OCI-LY3 (cell line): ENCODE data around the gene POLN.

Source experiments
- H2AFZ ChIP-seq: fragments of 200-600, 300-600 bp; shearing (Covaris generic); 2 replicates; pipeline ENCODE4 v1.6.0; 2014; ENCODE audit warnings: antibody characterized with exemption, low read depth, low read length
- H3K27ac ChIP-seq: fragments of 200-600, 300-600 bp; sonication (generic); 2 replicates; pipeline ENCODE4 v1.5.1; 2014; ENCODE audit warnings: mild to moderate bottlenecking, low read length, moderate library complexity, mixed read lengths
- H3K27me3 ChIP-seq: fragments of 200-600, 300-600 bp; sonication (generic); 2 replicates; pipeline ENCODE4 v1.6.1; 2014; ENCODE audit warnings: low read depth, low read length, mixed read lengths
- H3K36me3 ChIP-seq: fragments of 200-600, 300-600 bp; sonication (generic); replicated peaks from 2 replicates; pipeline ENCODE3; 2014; ENCODE audit warnings: low read depth, low read length, mixed read lengths
- H3K4me1 ChIP-seq: fragments of 300-600, 200-600 bp; sonication (generic); 2 replicates; pipeline ENCODE4 v1.6.1; 2014; ENCODE audit warnings: low read length, mixed read lengths
- H3K4me2 ChIP-seq: fragments of 200-600, 300-600 bp; sonication (generic); 2 replicates; pipeline ENCODE4 v1.6.1; 2014; ENCODE audit warnings: low read length, mixed read lengths
- H3K4me3 ChIP-seq: fragments of 300-600, 200-600 bp; sonication (generic); 2 replicates; pipeline ENCODE4 v1.5.1; 2014; ENCODE audit warnings: antibody characterized with exemption, mild to moderate bottlenecking, low read length, moderate library complexity
- H3K79me2 ChIP-seq: fragments of 300-600, 200-600 bp; shearing (Covaris generic); 2 replicates; pipeline ENCODE4 v1.6.1; 2014; ENCODE audit warnings: mild to moderate bottlenecking, low read length, mixed read lengths
- H3K9ac ChIP-seq: fragments of 300-600, 200-600 bp; shearing (Covaris generic); 2 replicates; pipeline ENCODE4 v1.6.0; 2014; ENCODE audit warnings: mild to moderate bottlenecking, low read length, moderate library complexity
- H3K9me3 ChIP-seq: fragments of 200-600, 300-600 bp; shearing (Covaris generic); 2 replicates; pipeline ENCODE4 v1.6.1; 2014; ENCODE audit warnings: low read length, mixed read lengths; ENCODE audit not compliant: insufficient read depth
- H4K20me1 ChIP-seq: fragments of 200-600, 300-600 bp; sonication (generic); 2 replicates; pipeline ENCODE4 v1.6.1; 2016; ENCODE audit warnings: low read length, mixed read lengths; ENCODE audit not compliant: insufficient read depth
- CTCF ChIP-seq: fragments of 200-600, 300-600 bp; sonication (generic); IDR thresholded peaks from 2 replicates; pipeline ENCODE4 v1.5.1; 2014; ENCODE audit warnings: antibody characterized with exemption, low read length, low read depth
- EZH2phosphoT487 ChIP-seq: fragments of 200-600 bp; shearing (Covaris generic); IDR thresholded peaks from 2 replicates; pipeline ENCODE4 v1.6.1; 2018; ENCODE audit warnings: antibody characterized with exemption, mixed run types, low read depth

The POLN gene

GRCh38 chr4:2178986-2179385 lies 62.9 kb downstream of the POLN start:
- Histone ChIP-seq H3K9ac (no peak overlapping the region), H3K4me1 (no peaks in the 10 kb centered on the region), H3K27ac (no peak overlapping the region), H4K20me1 (no peaks in the 10 kb centered on the region), H3K27me3 (no peaks in the 10 kb centered on the region), H3K36me3 (no peaks in the 10 kb centered on the region), H3K4me3 (no peak overlapping the region), H3K4me2 (no peak overlapping the region), H2AFZ (no peak overlapping the region), H3K9me3 (peaks cover 4% of the 10 kb centered on the region; the same call in 1 of the 2 replicates), H3K79me2 (no peaks in the 10 kb centered on the region)
- TF ChIP-seq EZH2phosphoT487 (no peak), CTCF (no peak)

GRCh38 chr4:2177443-2178093 lies 64.4 kb downstream of the POLN start:
- H3K4me3 ChIP-seq: no peak overlapping the region
- no peaks in the 10 kb centered on the region for H3K79me2 ChIP-seq
- H3K4me2 ChIP-seq: no peak overlapping the region
- no peaks in the 10 kb centered on the region for H3K36me3 ChIP-seq
- no peak overlapping the region for H2AFZ ChIP-seq
- no peaks in the 10 kb centered on the region for H4K20me1 ChIP-seq
- peaks cover 4% of the 10 kb centered on the region; the same call in 1 of the 2 replicates for H3K9me3 ChIP-seq
- H3K27ac ChIP-seq: no peak overlapping the region
- no peaks in the 10 kb centered on the region for H3K27me3 ChIP-seq
- H3K9ac ChIP-seq: no peak overlapping the region
- no peak; the same call in 1 of the 2 replicates for TF ChIP-seq CTCF
- no peak for TF ChIP-seq EZH2phosphoT487
- no peaks in the 10 kb centered on the region for H3K4me1 ChIP-seq

- Histone ChIP-seq H2AFZ (no peak overlapping the region), H3K27me3 (no peaks in the 10 kb centered on the region), H3K9ac (no peak overlapping the region), H3K27ac (no peak overlapping the region), H3K79me2 (no peaks in the 10 kb centered on the region), H3K4me2 (no peak overlapping the region), H3K4me1 (no peaks in the 10 kb centered on the region), H3K9me3 (no peaks in the 10 kb centered on the region), H3K4me3 (no peak overlapping the region), H3K36me3 (no peaks in the 10 kb centered on the region), H4K20me1 (no peaks in the 10 kb centered on the region)
- TF ChIP-seq EZH2phosphoT487 (no peak), CTCF (no peak)
Measured at GRCh38 chr4:2175990-2176698, 65.8 kb downstream of the POLN start.

- no peak overlapping the region for H3K27ac ChIP-seq
- H3K4me1 ChIP-seq: no peaks in the 10 kb centered on the region
- no peaks in the 10 kb centered on the region for H3K9me3 ChIP-seq
- H3K79me2 ChIP-seq: no peaks in the 10 kb centered on the region
- H3K27me3 ChIP-seq: no peaks in the 10 kb centered on the region
- no peak overlapping the region for H2AFZ ChIP-seq
- no peak overlapping the region for H3K4me2 ChIP-seq
- no peaks in the 10 kb centered on the region for H4K20me1 ChIP-seq
- no peak for TF ChIP-seq EZH2phosphoT487
- no peak for TF ChIP-seq CTCF
- H3K36me3 ChIP-seq: no peaks in the 10 kb centered on the region
- H3K4me3 ChIP-seq: no peak overlapping the region
- no peak overlapping the region for H3K9ac ChIP-seq
Measured at GRCh38 chr4:2174061-2174460, 67.9 kb downstream of the POLN start.
